HG03342 (cell line): ENCODE measurements around the gene NECTIN4.

Experiments
- ATAC-seq: cut with Tn5 transposase; IDR thresholded peaks from one replicate; pipeline ENCODE4 v1.9.1; 2021; ENCODE audit warnings: mild to moderate bottlenecking, moderate library complexity; ENCODE audit not compliant: unreplicated experiment

Gene NECTIN4

DNA sequence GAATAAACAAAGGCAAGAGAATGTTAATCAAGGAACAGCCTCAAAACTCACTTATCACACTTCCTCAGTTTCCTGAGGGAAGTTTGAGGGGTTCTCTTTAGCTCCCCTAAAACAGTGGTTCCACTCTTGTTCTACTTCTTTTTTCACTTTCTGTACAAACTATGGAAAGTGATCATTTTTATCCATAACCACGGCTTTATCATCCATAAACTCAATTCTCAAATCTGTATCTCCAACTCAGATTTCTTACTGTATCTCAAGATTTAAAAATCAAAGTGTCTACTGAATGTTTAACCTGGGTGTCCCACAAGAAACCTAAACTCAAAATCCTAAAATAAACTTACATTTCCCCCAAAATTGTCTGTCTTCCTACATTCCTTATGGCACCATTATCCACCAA, 24.6 kb upstream of the NECTIN4 start:
- no peak for ATAC-seq

GRCh38 chr1:161111527-161111926, 22.2 kb upstream of the NECTIN4 start:
- ATAC-seq: no peak

DNA sequence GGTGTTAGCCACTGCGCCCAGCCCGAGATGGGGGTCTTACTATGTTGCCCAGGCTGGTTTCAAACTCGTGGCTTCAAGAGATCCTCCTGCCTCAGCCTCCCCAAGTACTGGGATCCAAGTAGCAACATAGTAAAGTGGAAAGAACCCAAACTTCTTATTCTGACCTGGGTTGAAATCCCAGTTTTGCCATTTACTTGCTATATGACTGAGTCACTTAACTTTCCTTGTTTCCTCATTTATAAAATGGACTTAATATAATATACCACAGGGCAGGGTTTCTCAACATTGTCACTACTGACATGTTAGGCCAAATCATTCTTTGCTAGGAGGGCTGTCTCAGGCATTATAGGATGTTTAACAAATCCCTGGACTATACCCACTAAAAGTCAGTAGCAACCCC, 21.8 kb upstream of the NECTIN4 start:
- no peak for ATAC-seq

DNA sequence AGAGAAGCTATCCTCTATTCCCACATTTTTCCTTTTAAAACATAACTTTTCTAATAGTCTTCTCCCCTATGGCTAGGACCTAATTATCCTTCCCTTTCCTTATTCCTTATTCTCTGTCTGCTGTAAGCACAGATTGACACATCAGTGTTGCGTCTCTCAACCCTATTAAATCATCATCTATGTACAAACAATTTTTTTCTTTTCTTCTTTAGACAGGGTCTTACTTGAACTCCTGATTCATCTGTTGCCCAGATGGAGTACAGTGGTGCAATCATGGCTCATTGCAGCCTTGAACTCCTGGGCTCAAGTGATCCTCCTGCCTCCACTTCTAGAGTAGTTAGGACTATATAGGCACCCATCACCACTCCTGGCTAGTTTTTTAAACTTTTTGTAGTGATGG, 17.1 kb upstream of the NECTIN4 start:
- ATAC-seq: no peak

DNA sequence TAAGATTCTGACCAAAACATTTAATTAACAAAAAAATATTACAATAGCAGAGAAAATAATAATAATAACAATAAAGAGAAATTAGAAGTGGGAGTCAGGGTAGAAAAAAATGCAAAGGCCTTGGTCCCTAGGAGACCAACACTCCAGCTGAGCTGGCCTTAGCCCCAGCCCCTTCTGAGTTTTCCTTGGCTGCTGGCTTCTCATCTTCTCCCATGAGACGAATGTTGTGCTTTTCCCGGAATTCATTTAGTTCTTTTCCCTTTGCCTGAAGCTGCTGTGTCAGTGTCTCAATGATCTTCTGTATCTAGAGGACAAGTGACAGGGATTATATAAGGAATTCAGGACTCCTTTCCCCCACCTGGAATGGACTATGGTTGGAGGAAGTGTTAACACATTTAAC, 11.2 kb upstream of the NECTIN4 start:
- ATAC-seq: no peak

- ATAC-seq: no peak
Measured at GRCh38 chr1:161099090-161099802, 9.9 kb upstream of the NECTIN4 start.

GRCh38 chr1:161098210-161099068, 9.1 kb upstream of the NECTIN4 start, which contains the start of gene KLHDC9:
KLHDC9 (plus strand) TSS chr1:161098361; CDS start chr1:161098536, 175 bp downstream.
- ATAC-seq: peak; percentile 60

- ATAC-seq: no peak
Measured at GRCh38 chr1:161096530-161096929, 7.2 kb upstream of the NECTIN4 start.

DNA sequence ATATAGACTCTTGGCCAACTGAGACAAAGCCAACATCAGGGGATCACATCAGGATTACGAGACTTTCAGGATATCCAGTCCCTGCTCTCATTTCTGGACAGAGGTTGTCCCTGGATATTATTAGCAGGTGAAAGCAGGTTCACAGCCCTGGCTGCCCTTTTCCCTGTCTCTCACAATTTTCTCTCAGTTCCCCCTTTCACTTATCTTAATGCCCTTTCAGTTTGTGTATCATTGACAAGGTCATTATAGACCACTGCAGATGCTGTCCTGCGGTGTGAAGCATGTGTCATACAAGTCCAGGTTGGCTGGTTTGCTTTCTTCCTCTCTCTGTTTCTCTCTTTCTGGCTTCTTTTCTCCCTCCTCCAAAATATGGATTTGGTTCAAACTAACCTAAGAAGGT, 6.7 kb upstream of the NECTIN4 start:
- ATAC-seq: peak; percentile 42

DNA sequence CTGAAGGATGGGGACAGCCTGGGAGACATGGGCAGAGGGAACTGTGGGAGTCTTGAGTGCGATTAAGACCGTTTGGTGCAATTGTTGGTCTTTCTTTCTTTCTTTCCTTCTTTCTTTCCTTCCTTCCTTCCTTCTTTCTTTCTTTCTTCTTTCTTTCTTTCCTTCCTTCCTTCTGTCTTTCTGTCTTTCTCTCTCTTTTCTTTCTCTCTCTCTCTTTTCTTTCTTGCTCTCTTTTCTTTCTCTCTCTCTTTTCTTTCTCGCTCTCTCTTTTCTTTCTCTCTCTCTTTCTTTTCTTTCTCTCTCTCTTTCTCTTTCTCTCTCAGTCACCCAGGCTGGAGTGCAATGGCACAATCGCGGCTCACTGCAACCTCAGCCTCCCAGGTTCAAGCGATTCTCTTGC, 5.9 kb upstream of the NECTIN4 start:
- ATAC-seq: no peak

DNA sequence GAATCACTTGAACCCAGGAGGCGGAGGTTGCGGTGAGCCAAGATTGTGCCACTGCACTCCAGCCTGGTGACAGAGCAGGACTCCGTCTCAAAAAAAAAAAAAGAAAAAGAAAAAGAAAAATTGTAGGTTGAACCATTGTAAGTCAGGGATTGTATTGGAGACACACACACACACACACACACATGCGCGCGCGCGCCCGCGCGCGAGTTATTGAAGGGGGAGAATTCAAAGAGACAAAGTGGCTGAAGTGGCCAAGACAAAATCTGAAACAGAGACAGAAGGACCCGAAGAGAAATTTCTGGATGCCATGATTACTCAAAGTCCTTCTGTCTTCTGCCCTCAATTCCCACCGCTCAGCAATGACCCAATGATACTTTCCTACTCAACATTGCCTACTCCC, 5.1 kb upstream of the NECTIN4 start:
- no peak for ATAC-seq

- no peak for ATAC-seq
Measured at GRCh38 chr1:161092621-161093028, 3.3 kb upstream of the NECTIN4 start.

- ATAC-seq: no peak
Measured at GRCh38 chr1:161091796-161092507, 2.6 kb upstream of the NECTIN4 start.

DNA sequence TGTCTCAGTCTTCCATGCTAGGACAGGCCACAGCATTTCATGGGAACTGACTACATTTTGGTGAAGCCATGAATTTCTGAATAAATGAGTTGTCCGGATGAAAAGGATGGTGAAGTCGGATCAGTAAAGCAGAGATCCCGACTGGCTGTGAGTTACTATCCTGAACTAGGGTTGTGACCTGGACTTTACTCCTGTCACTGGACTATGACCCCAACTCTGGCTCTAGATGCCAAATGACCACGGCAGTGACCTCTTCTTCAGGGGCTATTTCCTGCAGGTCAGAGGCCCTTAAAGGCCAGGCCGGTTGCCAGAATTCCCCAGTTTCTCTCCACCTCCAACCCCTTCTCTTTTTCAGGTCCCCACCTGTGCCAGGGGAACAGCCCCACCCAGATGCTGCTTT, 1.7 kb upstream of the NECTIN4 start:
- ATAC-seq: no peak

- ATAC-seq: no peak
Measured at GRCh38 chr1:161090617-161091016, 1.3 kb upstream of the NECTIN4 start.

GRCh38 chr1:161089938-161090337, 580 bp upstream of the NECTIN4 start:
- ATAC-seq: no peak

GRCh38 chr1:161088587-161089110, 709 bp downstream of the NECTIN4 start:
- ATAC-seq: no peak

DNA sequence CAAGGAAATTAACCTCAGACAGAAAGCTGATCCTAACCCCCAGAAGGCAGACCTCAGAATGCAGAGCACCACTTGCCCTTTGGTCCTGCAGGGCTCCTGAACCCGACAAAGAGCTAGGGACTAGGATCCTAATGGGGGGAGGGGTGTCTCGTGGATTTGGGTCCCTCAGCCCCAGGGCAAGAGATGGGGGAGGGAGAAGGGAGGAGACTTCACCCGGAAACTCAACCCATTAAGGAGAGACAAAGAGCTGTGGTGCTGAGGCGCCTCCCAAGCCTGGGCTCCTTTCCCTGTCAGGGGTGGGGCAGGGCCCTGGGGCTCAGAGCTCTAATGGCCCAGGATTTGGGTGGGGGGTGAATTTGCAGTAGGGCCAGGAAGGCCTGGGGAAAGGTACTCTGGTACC, 2.9 kb downstream of the NECTIN4 start:
- no peak for ATAC-seq

DNA sequence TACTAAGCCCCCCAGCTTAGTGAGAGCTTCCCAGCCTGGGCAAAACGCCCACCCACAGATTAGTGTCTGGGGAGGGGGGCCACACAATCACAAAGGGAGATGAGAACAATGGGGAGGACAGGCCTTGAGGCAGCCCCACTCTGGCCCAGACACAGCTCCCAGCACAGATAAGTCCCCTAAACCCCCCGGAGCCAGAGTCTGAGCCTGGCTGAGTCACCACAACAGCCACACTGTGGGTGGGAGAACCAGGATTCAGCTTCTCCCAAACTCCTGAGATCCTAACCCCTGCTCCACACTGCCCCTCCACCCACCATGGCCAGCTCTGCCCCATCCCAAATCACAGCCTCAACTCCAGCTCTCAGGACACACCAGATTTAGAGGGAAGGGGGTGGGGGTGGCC, 4.2 kb downstream of the NECTIN4 start:
- ATAC-seq: no peak

GRCh38 chr1:161084597-161084988, 4.8 kb downstream of the NECTIN4 start:
- no peak for ATAC-seq
